EL (cell line): Measurements from ENCODE around the gene SEC16A.

ENCODE experiments used
- DNase-seq: peaks from one replicate; pipeline ENCODE4 v3.0.0-alpha.2; 2016

SEC16A gene

GRCh38 chr9:136517012-136517743 lies 34.3 kb upstream of the SEC16A start:
- DNase-seq, result no peak

DNA sequence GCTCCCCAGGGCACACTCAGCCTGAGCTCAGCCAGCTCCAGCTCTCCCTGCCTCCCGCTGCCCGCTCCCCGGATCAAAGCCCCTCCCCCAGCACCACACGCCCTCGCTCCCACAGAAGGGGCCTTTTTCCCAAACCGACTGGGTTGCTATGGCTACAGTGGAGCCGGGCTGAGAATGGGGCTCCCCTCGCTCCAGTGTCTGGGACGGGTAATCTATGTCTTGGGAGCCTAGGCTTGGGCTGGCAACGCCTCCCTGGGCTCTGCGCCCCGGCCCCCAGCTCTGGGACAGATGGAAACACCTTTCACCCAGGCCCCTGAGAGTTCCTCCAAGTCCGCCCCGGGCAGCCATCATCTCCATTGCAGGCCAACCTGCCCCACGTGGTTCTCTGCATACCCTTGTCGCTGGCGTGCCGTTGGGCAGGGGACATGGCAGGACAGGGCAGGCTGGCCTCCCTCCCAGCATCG lies 33.4 kb upstream of the SEC16A start:
- no peak for DNase-seq

DNA sequence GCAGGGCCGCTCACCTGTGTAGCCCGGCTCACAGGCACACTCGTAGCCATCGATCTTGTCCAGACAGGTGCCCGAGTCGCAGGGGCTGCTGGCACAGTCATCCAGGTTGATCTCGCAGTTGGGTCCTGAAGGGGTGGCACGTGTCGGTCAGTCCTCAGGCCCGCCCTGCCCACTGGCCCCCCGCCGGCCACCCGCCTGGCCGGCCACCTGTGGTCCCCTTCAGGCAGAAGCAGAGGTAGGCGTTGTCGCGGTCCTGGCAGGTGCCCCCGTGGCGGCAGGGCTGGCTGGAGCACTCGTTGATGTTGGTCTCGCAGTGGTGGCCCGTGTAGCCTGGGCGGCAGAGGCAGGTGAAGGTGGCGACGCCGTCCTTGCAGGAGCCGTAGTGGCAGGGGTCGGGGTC lies 32.4 kb upstream of the SEC16A start:
- DNase-seq, result no peak

DNA sequence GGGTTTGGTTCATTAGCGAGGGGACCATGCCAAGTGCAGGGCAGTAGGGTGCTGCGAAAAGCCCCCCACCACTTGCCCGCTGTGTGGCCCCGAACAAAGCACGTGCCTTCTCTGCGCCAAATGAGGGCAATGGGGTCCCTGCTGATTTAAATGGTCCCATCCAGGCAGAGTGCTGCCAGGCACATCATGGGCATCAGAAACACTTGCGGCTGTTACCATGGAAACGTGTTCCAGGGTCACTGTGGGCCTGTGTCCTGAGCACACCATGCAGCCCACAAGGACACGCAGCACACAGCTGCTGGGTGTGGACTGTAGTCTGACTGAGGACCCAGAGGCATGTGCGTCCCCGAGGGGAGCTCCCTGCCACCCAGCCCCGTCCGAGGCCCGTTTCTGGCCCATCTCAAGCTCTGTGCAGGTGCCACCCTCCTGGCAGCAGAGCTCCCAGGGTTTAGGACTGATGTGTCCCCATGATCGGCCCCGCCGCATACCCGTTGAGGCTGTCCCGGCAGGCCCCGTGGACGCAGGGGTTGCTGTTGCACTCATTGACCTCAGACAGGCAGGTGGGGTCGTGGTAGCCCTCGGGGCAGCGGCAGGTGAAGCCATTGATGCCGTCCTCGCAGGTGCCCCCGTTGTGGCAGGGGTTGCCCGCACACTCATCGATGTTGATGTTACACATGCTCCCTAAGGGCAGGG lies 31.3 kb upstream of the SEC16A start:
- no peak for DNase-seq

DNA sequence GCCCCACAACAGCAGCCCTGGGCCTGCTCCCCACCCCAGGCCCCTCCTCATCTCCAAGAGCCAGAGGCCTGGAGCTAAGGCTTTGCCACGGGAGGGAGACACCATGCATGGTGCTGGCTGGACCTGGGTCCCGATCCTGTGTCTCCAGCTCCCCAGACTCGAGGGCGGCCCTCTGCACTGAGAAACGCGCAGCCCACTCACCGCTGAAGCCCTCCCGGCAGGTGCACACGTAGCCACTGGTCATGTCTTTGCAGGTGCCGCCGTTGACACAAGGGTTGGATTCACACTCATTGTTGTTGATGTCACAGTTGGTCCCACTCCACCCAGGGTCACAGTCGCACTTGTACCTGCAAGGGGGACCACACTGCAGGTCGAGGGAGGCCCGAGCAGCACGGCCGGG lies 30.4 kb upstream of the SEC16A start:
- DNase-seq, result no peak

DNA sequence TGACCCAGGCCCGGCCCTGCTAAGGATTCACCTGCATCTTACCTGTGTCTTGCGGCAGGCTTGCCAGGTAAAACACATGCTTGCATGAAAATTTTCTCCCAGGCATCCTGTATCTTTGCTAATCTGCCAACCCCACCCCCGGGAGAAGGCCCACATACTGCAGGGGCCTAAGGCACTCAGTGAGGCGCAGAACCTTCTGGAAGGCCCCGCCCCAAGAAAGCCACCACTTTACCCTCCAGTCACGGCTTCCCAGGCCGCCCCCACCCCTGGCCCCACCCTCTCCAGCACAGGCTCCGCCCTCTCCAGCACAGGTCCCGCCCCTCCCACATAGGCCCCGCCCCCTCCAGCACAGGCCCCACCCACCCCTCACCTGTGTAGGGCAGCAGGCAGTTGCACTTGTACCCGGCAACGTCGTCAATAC lies 29.8 kb upstream of the SEC16A start:
- no peak for DNase-seq

DNA sequence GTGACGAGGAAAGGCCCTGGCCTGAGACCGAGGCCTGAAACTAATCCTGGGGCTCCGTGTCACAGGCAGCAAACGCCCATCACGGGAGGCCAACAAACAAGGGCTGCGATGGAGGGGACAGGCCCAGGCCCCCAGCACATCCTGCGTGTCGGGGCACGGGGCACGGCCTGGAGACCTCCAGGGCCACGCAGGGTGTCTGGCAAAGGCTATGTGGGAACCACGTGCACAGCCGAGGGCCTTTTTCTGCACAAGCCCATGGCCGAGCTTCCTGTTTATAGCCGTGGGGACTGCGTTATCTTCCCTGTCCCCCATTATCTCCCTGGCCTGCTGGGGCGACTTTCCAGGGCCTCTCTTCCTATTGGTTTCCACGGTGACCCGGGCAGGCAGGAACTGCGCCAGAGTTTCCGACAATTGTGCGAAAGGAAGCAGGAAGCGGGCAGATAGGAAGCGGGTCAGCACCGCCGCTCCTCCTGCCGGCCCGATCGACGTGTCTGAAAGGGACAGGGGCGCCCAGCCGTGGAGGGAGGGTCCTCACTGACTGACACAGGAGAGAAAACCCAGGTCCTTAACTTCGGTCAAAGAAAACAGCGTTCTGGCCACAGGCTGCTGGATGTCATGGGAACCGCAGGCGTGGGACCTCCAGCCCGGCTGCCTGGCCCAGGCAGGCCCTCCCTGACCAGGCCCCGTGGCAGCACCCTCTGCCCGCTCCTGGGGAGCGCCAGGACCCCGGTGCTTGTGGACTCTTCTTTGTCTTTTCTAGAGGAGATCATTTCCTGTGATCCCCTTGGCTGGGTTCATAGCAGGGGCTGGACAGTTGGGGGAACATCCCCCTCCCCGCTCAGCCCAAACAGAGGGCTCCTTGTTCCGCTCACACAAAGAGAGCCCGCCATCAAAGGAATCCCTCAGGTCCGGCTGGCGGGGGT lies 29.1 kb upstream of the SEC16A start:
- DNase-seq, result no peak

- DNase-seq, result no peak
Measured at GRCh38 chr9:136511144-136511669, 28.4 kb upstream of the SEC16A start.

DNA sequence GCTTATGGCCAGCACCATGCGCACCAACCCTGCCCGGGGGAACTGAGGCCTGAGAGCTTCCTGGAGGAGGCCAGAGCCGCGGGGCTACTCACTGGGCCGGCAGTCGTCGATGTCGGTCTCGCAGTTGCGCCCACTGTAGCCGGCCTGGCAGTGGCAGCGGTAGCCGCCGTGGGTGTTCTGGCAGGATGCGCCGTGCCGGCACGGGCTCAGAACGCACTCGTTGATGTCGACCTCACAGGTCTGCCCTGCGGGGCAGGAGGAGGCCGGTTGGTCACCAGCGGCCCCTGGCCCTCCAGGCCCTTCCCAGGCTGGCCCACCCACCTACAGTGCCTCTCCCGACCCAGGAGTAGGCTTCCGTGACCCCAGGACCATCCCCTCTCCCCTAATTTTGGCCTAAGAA lies 27.7 kb upstream of the SEC16A start:
- DNase-seq, result no peak

DNA sequence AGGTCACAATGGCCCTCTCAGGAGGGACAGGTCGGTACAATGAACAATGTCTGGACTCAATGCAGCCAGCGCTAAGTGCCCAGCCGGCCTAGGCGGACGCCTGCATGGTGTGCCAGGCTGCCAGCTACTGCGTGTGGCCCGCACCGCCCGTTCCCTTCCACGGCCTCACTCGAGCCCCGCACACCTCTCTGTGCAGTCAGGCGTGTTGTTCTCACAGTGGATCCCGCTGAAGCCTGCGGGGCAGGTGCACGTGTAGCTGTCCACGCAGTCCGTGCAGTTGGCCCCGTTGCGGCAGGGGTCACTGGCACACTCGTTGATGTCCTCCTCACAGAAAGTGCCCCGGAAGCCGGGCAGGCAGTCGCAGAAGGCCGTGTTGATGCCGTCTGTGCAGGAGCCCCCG lies 26.7 kb upstream of the SEC16A start:
- DNase-seq, result no peak

- DNase-seq, result no peak
Measured at GRCh38 chr9:136508729-136509500, 26.1 kb upstream of the SEC16A start.

GRCh38 chr9:136507992-136508375 lies 25.1 kb upstream of the SEC16A start:
- no peak for DNase-seq

GRCh38 chr9:136507221-136507991 lies 24.6 kb upstream of the SEC16A start:
- DNase-seq, result no peak

DNA sequence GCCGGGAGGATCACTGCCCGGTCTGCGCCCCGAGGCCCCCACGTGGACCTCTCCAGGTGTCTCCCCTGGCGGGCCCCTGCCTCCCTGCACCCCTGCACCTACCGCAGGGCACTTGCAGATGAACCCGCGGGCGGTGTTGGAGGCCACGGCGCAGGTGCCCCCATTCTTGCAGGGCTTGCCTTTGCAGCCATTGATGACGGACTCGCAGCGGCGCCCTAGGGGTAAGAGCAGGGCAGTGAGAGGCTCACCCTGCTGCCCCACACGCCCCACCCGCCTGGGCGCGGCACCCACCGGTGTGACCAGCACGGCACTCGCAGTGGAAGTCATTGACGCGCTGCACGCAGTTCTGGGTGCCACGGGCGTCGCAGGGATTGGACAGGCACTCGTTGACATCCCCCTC lies 23.6 kb upstream of the SEC16A start:
- DNase-seq, result no peak

DNA sequence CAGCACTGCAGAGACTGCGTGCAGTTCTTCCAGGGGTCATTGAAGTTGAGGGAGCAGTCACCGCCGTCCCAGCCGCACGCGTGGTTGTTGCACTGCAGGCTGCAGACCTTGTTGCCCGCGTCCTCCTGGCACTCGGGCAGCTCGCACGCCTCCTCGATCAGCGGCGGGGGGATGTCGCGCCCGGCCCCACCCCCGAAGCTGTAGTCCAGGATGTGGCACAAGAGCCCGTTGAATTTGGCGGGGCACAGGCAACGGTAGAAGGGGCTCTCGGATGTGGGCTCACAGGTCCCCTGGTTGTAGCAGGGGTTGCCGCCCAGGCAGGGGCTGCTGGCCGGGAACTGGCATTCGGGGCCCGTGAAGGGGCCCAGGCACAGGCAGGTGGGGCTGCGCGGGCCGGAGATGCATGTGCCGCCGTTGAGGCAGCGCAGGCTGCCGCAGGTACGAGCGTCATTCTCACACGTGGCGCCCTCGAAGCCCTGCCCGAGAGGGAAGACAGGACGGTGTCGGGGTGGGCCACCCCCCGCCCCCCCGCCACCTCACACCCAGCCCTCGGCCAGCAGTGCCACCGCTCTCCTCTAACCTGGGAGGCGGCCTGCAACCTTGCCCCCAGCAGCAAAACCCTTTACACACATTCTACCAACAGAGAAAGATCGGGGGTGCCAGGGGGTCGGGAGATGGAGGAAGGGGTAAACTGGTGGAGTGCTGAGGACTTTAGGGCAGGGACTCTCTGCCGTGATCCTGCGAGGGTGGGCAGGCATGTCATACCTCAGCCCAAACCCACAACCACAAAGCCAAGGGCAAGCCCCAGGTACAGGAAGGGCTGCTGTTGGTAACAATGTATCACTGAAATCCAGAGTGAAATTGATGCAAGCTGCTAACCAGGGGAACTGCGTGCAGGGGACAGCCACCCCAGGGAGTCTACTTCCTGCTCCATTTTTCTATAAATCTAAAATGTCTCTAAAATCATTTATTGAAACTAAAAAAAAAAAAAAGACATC lies 22.9 kb upstream of the SEC16A start:
- DNase-seq, result no peak

DNA sequence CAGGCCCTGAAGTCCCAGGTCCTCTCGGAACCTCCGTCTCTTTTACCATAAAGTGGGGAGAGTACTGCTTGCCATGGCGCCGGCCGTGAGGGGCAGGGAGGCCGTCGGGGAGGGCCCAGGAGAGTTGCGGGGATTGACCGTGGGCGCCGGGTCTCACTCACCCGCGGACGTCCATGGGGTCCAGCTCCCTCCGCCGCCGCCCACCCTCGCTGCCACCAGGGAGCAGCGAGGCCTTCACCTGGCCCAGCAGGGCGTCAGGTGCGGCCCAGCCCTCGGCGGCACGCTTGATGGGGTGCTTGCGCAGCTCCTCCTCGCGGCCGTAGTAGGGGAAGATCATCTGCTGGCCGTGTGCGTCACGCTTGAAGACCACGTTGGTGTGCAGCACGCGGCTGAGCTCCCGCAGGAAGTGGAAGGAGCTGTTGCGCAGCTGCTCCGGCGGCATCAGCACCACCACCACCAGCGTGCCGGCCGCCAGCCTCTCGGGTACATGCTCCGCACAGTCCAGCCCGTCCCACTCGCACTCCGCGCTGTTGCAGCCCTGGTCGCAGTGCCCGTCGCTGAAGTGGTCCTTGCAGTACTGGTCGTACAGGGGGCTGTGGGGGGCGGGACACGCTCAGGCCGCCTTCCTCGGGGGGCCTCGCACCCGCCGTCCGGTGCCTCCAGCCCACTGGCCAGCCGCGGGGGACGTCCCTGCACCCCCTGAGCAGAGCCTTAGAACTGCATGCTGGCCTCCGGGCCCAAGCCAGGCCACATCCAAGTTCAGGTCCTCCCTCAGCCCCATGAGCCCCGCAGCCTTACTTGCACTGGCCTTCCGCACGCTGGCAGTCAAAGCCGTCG lies 21.9 kb upstream of the SEC16A start:
- DNase-seq, result no peak

DNA sequence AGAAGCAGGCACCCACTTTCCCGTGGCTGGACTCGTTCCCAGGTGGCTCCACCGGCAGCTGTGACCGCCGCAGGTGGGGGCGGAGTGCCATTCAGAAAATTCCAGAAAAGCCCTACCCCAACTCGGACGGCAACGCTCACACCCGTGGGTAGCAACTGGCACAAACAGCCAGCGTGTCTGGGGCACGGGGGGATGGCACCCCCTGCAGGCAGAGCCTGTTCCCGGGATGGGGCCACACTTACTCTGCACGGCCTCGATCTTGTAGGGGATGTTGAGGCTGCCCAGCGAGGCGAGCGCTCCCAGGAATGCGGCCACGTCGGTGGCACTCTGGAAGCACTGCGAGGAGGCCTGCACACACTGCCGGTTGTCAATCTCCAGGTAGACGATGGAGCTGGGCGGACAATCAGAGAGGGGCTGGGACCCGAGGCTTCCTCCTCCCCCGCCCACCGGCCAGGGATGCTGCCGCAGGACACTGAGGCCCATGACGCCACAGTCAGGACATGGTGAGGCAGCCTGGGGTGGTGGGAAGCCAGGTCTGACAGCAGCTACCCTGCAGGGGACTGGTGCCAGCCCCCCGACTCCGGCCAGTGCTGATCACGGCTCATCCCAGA lies 20.2 kb upstream of the SEC16A start:
- no peak for DNase-seq

- no peak for DNase-seq
Measured at GRCh38 chr9:136502196-136502595, 19.4 kb upstream of the SEC16A start.

- no peak for DNase-seq
Measured at GRCh38 chr9:136501686-136502085, 18.8 kb upstream of the SEC16A start.
